Lung (tissue), 12 donors: ENCODE measurements around the gene SYTL3. TPM values are rescaled to one million over a fixed set of nuclear protein-coding genes. Genes with fewer than 3 reads are reported as not detected.

Experiments used
- ATAC-seq: fragments of 200-7000 bp; cut with Tn5 transposase; one replicate; pipeline ENCODE4 v1.9.1; 2020; ENCODE audit warnings: moderate number of reproducible peaks; ENCODE audit not compliant: insufficient read depth, low FRiP score
- DNase-seq, 3 donors: peaks; one replicate each; pipeline ENCODE4 v3.0.0-alpha.2; 2013 to 2017
- H3K27ac ChIP-seq, 2 donors: one replicate each; pipeline ENCODE4 v1.5.1; 2013; ENCODE audit warnings: mild to moderate bottlenecking in 2 of 2, moderate library complexity in 2 of 2, control low read depth in 1 of 2, inconsistent platforms in 1 of 2, low read depth in 1 of 2, low read length in 1 of 2
- H3K27me3 ChIP-seq, 3 donors: one replicate each; pipeline ENCODE4 v1.5.1; 2013; ENCODE audit warnings: low read length in 2 of 3; ENCODE audit not compliant: control insufficient read depth in 3 of 3, insufficient read depth in 3 of 3
- H3K36me3 ChIP-seq, 4 donors: one replicate each; pipeline ENCODE4 v1.5.1; 2013; ENCODE audit warnings: low read length in 4 of 4, mild to moderate bottlenecking in 1 of 4, moderate library complexity in 1 of 4; ENCODE audit not compliant: control insufficient read depth in 4 of 4, insufficient read depth in 4 of 4
- H3K4me1 ChIP-seq, 5 donors: one replicate each; pipeline ENCODE4 v1.5.1; 2013; ENCODE audit warnings: low read length in 5 of 5, mild to moderate bottlenecking in 2 of 5, moderate library complexity in 1 of 5; ENCODE audit not compliant: control insufficient read depth in 5 of 5, insufficient read depth in 5 of 5
- H3K4me3 ChIP-seq: one replicate; pipeline ENCODE4 v1.5.1; 2013; ENCODE audit warnings: mild to moderate bottlenecking, control low read depth, moderate library complexity
- H3K9ac ChIP-seq, 2 donors: one replicate each; pipeline ENCODE4 v1.5.1; 2013; ENCODE audit warnings: low read length in 2 of 2, control low read depth in 1 of 2; ENCODE audit not compliant: insufficient read depth in 1 of 2
- H3K9me3 ChIP-seq, 4 donors: one replicate each; pipeline ENCODE4 v1.5.1; 2013; ENCODE audit warnings: low read length in 3 of 4, mild to moderate bottlenecking in 1 of 4, moderate library complexity in 1 of 4; ENCODE audit not compliant: control insufficient read depth in 4 of 4, insufficient read depth in 3 of 4
- WGBS, 2 donors: extraction: QIAGEN DNeasy Blood & Tissue Kit; methylation state at CpG; one replicate each; pipeline ENCODE4 v1.1.7; 2013; 5-methylcytosine and 5-hydroxymethylcytosine counted together
- polyA plus RNA-seq, 2 donors: library from polyadenylated mRNA; stranded (reverse); fragments of 200-250 nt; gene quantifications; one replicate each; pipeline ENCODE4 v1.2.1, GENCODE V29; 2013
- total RNA-seq, 2 donors: library from RNA; depleted of rRNA in 1 of 2; stranded (reverse); fragments of >200 nt in 1 of 2; gene quantifications; one replicate each; pipeline ENCODE4 v1.2.1, GENCODE V29; 2014 to 2021
- TF ChIP-seq, protein P1 (sequence below): IDR thresholded peaks from 2 replicates; pipeline ENCODE4 v1.5.1; 2012; ENCODE audit warnings: mild to moderate bottlenecking; ENCODE audit errors: control extremely low read depth, extremely low read depth
- donor health status: control.
- donor health status: control.
- donor health status: Bipolar disorder and iron deficiency.
- donor health status: healthy.
- donor health status: DM: yes; HTN: yes; CAD: no.

SYTL3 gene
- total and polyA plus RNA-seq, 4 donors, result 6.5 to 20.0 (median 15.6) TPM

GRCh38 chr6:158639056-158639455, 10.8 kb upstream of the SYTL3 start:
- WGBS, 2 donors, result 93 to 94% methylated on average over 5 of the region's 5 CpGs
- Histone ChIP-seq H3K9ac (no peak overlapping the region), H3K4me3 (no peak overlapping the region), H3K9me3 (no peaks in the 10 kb centered on the region), H3K27ac (no peak overlapping the region), H3K4me1 (peaks cover 6 to 22% (median 8%) of the 10 kb centered on the region in 5 donors), H3K36me3 (peaks cover 10 to 22% (median 18%) of the 10 kb centered on the region in 4 donors), H3K27me3 (no peaks in the 10 kb centered on the region)
- DNase-seq (no peak), ATAC-seq (no peak)
- TF ChIP-seq, protein P1, sequence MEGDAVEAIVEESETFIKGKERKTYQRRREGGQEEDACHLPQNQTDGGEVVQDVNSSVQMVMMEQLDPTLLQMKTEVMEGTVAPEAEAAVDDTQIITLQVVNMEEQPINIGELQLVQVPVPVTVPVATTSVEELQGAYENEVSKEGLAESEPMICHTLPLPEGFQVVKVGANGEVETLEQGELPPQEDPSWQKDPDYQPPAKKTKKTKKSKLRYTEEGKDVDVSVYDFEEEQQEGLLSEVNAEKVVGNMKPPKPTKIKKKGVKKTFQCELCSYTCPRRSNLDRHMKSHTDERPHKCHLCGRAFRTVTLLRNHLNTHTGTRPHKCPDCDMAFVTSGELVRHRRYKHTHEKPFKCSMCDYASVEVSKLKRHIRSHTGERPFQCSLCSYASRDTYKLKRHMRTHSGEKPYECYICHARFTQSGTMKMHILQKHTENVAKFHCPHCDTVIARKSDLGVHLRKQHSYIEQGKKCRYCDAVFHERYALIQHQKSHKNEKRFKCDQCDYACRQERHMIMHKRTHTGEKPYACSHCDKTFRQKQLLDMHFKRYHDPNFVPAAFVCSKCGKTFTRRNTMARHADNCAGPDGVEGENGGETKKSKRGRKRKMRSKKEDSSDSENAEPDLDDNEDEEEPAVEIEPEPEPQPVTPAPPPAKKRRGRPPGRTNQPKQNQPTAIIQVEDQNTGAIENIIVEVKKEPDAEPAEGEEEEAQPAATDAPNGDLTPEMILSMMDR, result no peak

GRCh38 chr6:158640519-158640918, 9.3 kb upstream of the SYTL3 start:
- no peak overlapping the region for H3K4me3 ChIP-seq
- H3K36me3 ChIP-seq, result peaks cover 8 to 21% (median 18%) of the 10 kb centered on the region in 4 donors
- H3K27ac ChIP-seq, result peak overlapping the region in 1 of 2 donors; percentile 59
- no peak for DNase-seq
- TF ChIP-seq, protein P1, result no peak
- no peak overlapping the region for H3K9ac ChIP-seq
- no peaks in the 10 kb centered on the region for H3K27me3 ChIP-seq
- peaks cover 6 to 27% (median 10%) of the 10 kb centered on the region in 5 donors for H3K4me1 ChIP-seq
- WGBS, 2 donors, result 84 to 88% methylated on average over 2 of the region's 2 CpGs
- ATAC-seq, result no peak
- H3K9me3 ChIP-seq, result no peaks in the 10 kb centered on the region

DNA sequence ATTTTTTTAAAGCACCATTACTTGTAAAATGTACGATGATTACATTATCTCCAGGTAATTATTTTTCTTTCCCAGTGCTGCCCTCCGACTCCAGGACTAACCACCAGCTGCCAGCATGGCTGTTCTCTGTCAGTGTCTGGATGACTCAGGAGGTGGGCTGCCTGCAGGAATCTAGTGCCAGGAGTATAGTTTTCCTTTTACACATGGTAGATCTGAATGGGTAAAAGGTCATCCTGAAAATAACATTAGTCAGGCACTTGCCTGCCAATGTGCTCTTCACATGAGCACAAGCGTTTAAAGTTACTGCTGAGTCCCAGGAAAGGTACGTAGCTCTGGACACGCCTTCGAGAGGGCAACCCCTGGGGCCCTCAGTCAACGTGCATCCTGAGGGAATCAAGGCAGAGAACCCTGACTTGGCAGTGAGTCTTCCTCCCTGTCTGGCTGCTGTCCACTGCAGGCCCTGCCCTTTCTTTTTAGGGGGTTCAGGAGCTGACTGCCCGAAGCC, 7.7 kb upstream of the SYTL3 start:
- no peak for DNase-seq
- TF ChIP-seq, protein P1, result no peak
- Histone ChIP-seq H3K4me1 (peaks cover 8 to 27% (median 12%) of the 10 kb centered on the region in 5 donors), H3K36me3 (peaks cover 0 to 14% (median 9%) of the 10 kb centered on the region in 4 donors), H3K27me3 (no peaks in the 10 kb centered on the region), H3K27ac (peak overlapping the region; percentile 77 to 98), H3K4me3 (no peak overlapping the region), H3K9ac (peak overlapping the region in 1 of 2 donors; percentile 8), H3K9me3 (no peaks in the 10 kb centered on the region)
- WGBS, 2 donors, result 65 to 85% methylated on average over 8 of the region's 8 CpGs
- ATAC-seq, result no peak

DNA sequence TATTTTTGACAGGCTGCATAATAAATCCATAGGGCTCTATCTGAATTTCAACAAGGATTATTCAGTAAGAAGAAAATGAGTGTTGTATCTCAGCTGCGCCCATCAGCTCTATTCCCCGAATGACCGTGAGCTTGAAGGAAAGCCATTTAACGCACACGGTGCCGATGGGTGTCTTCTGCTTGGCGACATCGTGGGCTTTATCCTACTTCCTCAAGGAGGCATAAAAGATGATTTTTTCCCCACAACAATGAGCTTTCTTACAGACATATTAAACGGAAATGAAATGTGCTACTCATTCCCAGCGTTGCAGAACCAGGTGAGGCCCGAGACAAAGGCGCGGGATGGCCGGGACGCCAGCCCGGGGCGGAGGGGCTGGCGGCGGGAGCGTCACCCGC, 6.0 kb upstream of the SYTL3 start:
- Histone ChIP-seq H3K9ac (peak overlapping the region; percentile 90 to 91), H3K27me3 (no peaks in the 10 kb centered on the region), H3K36me3 (peaks cover 0 to 13% (median 8%) of the 10 kb centered on the region in 4 donors), H3K27ac (peak overlapping the region; percentile 98 to 99), H3K4me1 (peaks cover 8 to 27% (median 11%) of the 10 kb centered on the region in 5 donors), H3K4me3 (peak overlapping the region; percentile 87), H3K9me3 (no peaks in the 10 kb centered on the region)
- ATAC-seq (no peak), DNase-seq (peak in 2 of 3 donors; percentile 35 to 48)
- WGBS, 2 donors, result 1 to 2% methylated on average over 21 of the region's 21 CpGs
- TF ChIP-seq, protein P1, result no peak
